Heart left ventricle (tissue), 16 donors: ENCODE data around the gene SYNDIG1. TPM values are rescaled to one million over a fixed set of nuclear protein-coding genes. Genes with fewer than 3 reads are reported as not detected.

Experiments used
- ATAC-seq, 4 donors: fragments of 200-7000 bp; cut with Tn5 transposase; one replicate each; pipeline ENCODE4 v1.9.1; 2020 to 2022; ENCODE audit warnings: moderate library complexity in 4 of 4, mild to moderate bottlenecking in 3 of 4, moderate number of reproducible peaks in 1 of 4
- DNase-seq, 5 donors: peaks; one replicate each; pipeline ENCODE4 v3.0.0-alpha.2; 2020
- H3K27ac ChIP-seq, 12 donors: fragments of 200-600 bp; sonication (generic) in 4 of 12; one replicate each; pipeline versions ENCODE4 v1.5.0 to v1.8.0; 2016 to 2022; ENCODE audit warnings: mild to moderate bottlenecking in 2 of 12
- H3K27me3 ChIP-seq, 9 donors: fragments of 200-600 bp; sonication (generic) in 2 of 9; one replicate each; pipeline versions ENCODE4 v1.5.1 to v1.8.0; 2016 to 2022; ENCODE audit warnings: mild to moderate bottlenecking in 3 of 9
- H3K36me3 ChIP-seq, 9 donors: fragments of 200-600 bp; sonication (generic) in 2 of 9; one replicate each; pipeline versions ENCODE4 v1.5.0 to v1.8.0; 2018 to 2022; ENCODE audit warnings: mild to moderate bottlenecking in 2 of 9
- H3K4me1 ChIP-seq, 12 donors: fragments of 200-600 bp; sonication (generic) in 4 of 12; one replicate each; pipeline versions ENCODE4 v1.5.0 to v1.8.0; 2016 to 2022; ENCODE audit warnings: mild to moderate bottlenecking in 3 of 12
- H3K4me3 ChIP-seq, 12 donors: fragments of 200-600 bp; sonication (generic) in 4 of 12; one replicate each; pipeline versions ENCODE4 v1.5.0 to v1.8.0; 2017 to 2022; ENCODE audit warnings: mild to moderate bottlenecking in 9 of 12, moderate library complexity in 4 of 12
- H3K9me3 ChIP-seq, 12 donors: fragments of 200-600 bp; sonication (generic) in 4 of 12; one replicate each; pipeline versions ENCODE4 v1.5.0 to v1.8.0; 2016 to 2022; ENCODE audit warnings: mild to moderate bottlenecking in 1 of 12
- POLR2A ChIP-seq, 2 donors: fragments of 450-650 bp; IDR thresholded peaks; one replicate each; pipeline ENCODE4 v1.6.1; 2017; ENCODE audit warnings: antibody characterized with exemption in 2 of 2, mild to moderate bottlenecking in 2 of 2, moderate library complexity in 2 of 2
- WGBS, 4 donors: extraction: QIAGEN DNeasy Blood & Tissue Kit in 2 of 4; methylation state at CpG; one replicate each; pipeline versions ENCODE4 v1.1.5 to v1.1.7; 2013 to 2018; 5-methylcytosine and 5-hydroxymethylcytosine counted together
- intact Hi-C, 10 donors: fragments of 100-400 bp; cut with DNase I; formaldehyde crosslinking; loops; one replicate each; pipeline versions ENCODE4 v1.11.1 to v1.14.2; 2022
- polyA plus RNA-seq, 2 donors: library from polyadenylated mRNA; stranded (reverse); fragments of 200-250 nt; gene quantifications; one replicate each; pipeline ENCODE4 v1.2.3, GENCODE V29; 2013
- total RNA-seq, 9 donors: library from RNA; depleted of rRNA in 2 of 9; stranded (reverse); fragments of >200 nt in 2 of 9; fragmentation: NEBNext Ultra II Directional in 3 of 9; extraction: Animal tissue kit (Norgen Biotek cat#: 25700) in 3 of 9; gene quantifications; one replicate each; pipeline versions ENCODE4 v1.1.0 to v1.2.4, GENCODE V29; 2016 to 2023
- TF ChIP-seq, protein P1 (sequence below), 12 donors: fragments of 200-600 bp; sonication (generic) in 4 of 12; IDR thresholded peaks; one replicate each; pipeline versions ENCODE4 v1.5.0 to v1.8.0; 2018 to 2022; ENCODE audit warnings: antibody characterized with exemption in 12 of 12, mild to moderate bottlenecking in 5 of 12
- donor health status: ischemic (EF 13 %, LVEDD 7.1; RV severe dilation, severe dysfunction).
- donor health status: healthy with polysubstance abuse.
- donor health status: DM: no; HTN: yes; CAD: no.
- donor health status: DM: no; HTN: no; CAD: no.
- donor health status: ischemic (EF 25% LVEDD 6.9; RV normal size, moderate dysfunction).
- donor health status: ischemic (EF 25% LVEDD 5.7; RV mildly dilated, moderate dysfunction).
- donor health status: healthy.
- donor health status: DM: yes; HTN: yes; CAD: no.
- donor health status: ischemic (EF 35%, LVEDD 5.7; RV mildly dilated, moderate dysfunction).
- donor health status: nonischemic (EF 11% LVEDD 7.7; RV severe dilation, severe dysfunction).
- donor health status: DM: yes; HTN: yes; CAD: no.
- donor health status: PGD.
- donor health status: ischemic (EF 29% LVEDD 5.4; RV normal size, mild dysfunction).
- donor health status: nonischemic (EF 23%, LVEDD 6.1; RV moderate dilation, normal function).

SYNDIG1 gene
- total and polyA plus RNA-seq, 11 donors: 8.4 to 41.8 (median 23.0) TPM

DNA sequence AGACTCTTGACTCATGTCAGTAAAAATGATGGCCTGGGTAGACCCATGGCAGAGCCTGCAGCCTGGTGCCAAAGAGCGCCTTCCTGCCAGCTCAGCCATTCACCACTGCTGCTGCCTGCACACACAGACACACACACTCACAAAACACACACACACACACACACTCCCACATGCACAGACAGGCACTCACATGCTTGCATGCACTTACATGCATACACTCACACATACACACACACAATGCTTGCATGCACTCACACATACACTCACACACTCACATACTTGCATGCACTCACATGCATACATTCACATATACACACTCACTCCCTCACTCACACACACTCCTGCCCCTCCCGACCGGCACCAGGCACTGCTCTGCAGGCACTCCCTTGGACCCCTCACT lies 18.0 kb upstream of the SYNDIG1 start:
- H3K36me3 ChIP-seq: no peaks in the 10 kb centered on the region
- TF ChIP-seq, protein P1, sequence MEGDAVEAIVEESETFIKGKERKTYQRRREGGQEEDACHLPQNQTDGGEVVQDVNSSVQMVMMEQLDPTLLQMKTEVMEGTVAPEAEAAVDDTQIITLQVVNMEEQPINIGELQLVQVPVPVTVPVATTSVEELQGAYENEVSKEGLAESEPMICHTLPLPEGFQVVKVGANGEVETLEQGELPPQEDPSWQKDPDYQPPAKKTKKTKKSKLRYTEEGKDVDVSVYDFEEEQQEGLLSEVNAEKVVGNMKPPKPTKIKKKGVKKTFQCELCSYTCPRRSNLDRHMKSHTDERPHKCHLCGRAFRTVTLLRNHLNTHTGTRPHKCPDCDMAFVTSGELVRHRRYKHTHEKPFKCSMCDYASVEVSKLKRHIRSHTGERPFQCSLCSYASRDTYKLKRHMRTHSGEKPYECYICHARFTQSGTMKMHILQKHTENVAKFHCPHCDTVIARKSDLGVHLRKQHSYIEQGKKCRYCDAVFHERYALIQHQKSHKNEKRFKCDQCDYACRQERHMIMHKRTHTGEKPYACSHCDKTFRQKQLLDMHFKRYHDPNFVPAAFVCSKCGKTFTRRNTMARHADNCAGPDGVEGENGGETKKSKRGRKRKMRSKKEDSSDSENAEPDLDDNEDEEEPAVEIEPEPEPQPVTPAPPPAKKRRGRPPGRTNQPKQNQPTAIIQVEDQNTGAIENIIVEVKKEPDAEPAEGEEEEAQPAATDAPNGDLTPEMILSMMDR (IDR thresholded peaks at IDR 0.05): no peak
- TF ChIP-seq POLR2A (IDR thresholded peaks at IDR 0.05): no peak
- no peaks in the 10 kb centered on the region for H3K4me1 ChIP-seq
- no peak overlapping the region for H3K4me3 ChIP-seq
- H3K27ac ChIP-seq: no peak overlapping the region
- ATAC-seq (no peak), DNase-seq (no peak)
- WGBS, 4 donors: 75 to 83% (median 76%) methylated on average over 3 of the region's 3 CpGs
- intact Hi-C loops: no loop called here
- no peaks in the 10 kb centered on the region for H3K9me3 ChIP-seq
- H3K27me3 ChIP-seq: peaks cover 0 to 6% (median 0%) of the 10 kb centered on the region in 9 donors

DNA sequence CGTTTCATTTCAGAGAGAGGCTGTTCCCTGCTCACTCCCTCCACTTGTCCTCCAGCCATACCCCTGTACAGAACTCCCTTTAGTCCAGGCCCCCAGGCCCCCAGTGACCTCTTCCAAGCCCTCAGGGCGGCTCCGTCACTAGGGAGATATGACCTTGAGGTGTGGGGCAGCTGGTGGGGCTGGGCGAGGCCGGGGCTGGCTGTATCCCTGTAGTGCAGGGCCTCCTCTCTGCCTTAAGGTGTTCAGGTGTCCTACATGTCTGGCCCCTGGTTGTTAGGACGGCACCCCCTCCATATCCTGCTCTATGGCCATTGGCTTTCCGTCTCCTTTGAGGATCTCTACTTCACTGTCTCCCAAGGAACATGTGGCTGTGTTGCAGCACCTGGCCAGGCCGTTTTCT lies 17.4 kb upstream of the SYNDIG1 start:
- H3K4me3 ChIP-seq: no peak overlapping the region
- H3K9me3 ChIP-seq: no peaks in the 10 kb centered on the region
- peaks cover 0 to 7% (median 0%) of the 10 kb centered on the region in 9 donors for H3K27me3 ChIP-seq
- no peaks in the 10 kb centered on the region for H3K36me3 ChIP-seq
- WGBS, 4 donors: 81 to 88% (median 85%) methylated on average over 8 of the region's 8 CpGs
- DNase-seq (no peak), ATAC-seq (no peak)
- no peaks in the 10 kb centered on the region for H3K4me1 ChIP-seq
- no peak overlapping the region for H3K27ac ChIP-seq
- intact Hi-C loops: no loop called here
- no peak for TF ChIP-seq POLR2A (IDR thresholded peaks at IDR 0.05)
- TF ChIP-seq, protein P1 (IDR thresholded peaks at IDR 0.05): no peak

DNA sequence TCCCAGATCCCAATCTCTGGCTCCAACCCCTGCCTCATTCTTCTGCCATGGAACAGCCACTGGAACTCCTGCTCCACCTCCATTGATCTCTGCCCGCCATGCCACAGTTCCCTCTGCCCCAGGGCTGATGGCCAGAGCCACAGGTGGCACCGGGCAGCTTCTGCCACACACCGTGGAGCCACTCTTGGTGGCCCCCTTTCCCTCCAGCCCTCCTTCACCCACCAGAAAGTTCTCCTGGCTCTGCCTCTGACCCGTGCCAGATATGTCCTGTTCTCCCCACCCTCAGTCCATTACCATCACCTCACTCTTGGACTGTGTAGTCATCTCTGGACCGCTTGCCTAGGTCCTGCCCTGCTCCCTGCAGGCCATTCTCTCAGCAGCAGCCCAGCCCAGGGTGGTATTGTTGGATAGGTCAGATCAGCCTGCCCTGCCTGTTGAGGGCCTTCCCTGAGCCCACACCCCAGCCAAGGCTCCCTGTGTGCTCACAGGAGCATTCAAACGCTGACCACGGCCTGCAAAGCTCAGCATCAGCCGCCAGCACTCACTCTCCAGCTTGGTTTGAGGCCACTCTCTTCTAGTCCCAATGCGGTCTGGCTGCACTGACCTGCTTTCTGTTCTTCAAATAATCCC lies 16.8 kb upstream of the SYNDIG1 start:
- Histone ChIP-seq H3K4me1 (no peaks in the 10 kb centered on the region), H3K9me3 (no peaks in the 10 kb centered on the region), H3K36me3 (no peaks in the 10 kb centered on the region), H3K4me3 (no peak overlapping the region), H3K27ac (no peak overlapping the region), H3K27me3 (peaks cover 0 to 13% (median 0%) of the 10 kb centered on the region in 9 donors)
- DNase-seq (no peak), ATAC-seq (no peak)
- no peak for TF ChIP-seq POLR2A (IDR thresholded peaks at IDR 0.05)
- TF ChIP-seq, protein P1 (IDR thresholded peaks at IDR 0.05): no peak
- intact Hi-C loops: no loop called here
- 89 to 92% (median 90%) methylated on average over 9 of the region's 9 CpGs for WGBS, 4 donors

DNA sequence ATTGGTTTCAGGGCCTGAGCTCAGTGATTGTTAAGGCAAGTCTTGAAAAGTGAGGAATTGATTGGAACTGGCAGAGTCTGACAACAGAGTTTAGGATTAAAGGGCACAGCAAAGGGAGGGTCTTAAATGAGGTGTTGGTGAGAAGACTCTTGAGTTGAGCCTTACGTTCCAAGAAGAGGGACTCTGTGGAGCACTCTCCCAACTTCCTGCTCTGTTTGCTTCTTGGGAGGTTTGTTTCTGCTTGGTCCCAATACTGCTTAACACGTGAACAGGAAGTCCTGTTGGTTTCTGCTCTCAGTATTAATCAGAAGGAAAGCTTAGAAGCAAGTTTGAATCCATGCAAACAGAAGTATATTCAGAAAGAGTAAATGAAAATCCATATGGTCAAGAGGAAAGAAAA lies 15.6 kb upstream of the SYNDIG1 start:
- H3K9me3 ChIP-seq: no peaks in the 10 kb centered on the region
- intact Hi-C loops: no loop called here
- H3K4me3 ChIP-seq: no peak overlapping the region
- ATAC-seq: no peak
- peaks cover 0 to 6% (median 0%) of the 10 kb centered on the region in 12 donors for H3K4me1 ChIP-seq
- peaks cover 0 to 14% (median 0%) of the 10 kb centered on the region in 9 donors for H3K27me3 ChIP-seq
- WGBS, 4 donors: 33 to 46% (median 42%) methylated on average over 2 of the region's 2 CpGs
- H3K27ac ChIP-seq: no peak overlapping the region
- DNase-seq: no peak
- no peaks in the 10 kb centered on the region for H3K36me3 ChIP-seq
- TF ChIP-seq POLR2A (IDR thresholded peaks at IDR 0.05): no peak
- TF ChIP-seq, protein P1 (IDR thresholded peaks at IDR 0.05): no peak
